Measurements from ENCODE around the gene WAPL. TPM values are rescaled to one million over a fixed set of nuclear protein-coding genes. Genes with fewer than 3 reads are reported as not detected.

WAPL gene
- total and polyA plus RNA-seq, 10 of the 15 experiments (the other 5 are each of a cell fraction or from before 2014, with no cell fraction given) = 15.7 to 45.8 (median 29.0) TPM

- TF ChIP-seq, protein P1, sequence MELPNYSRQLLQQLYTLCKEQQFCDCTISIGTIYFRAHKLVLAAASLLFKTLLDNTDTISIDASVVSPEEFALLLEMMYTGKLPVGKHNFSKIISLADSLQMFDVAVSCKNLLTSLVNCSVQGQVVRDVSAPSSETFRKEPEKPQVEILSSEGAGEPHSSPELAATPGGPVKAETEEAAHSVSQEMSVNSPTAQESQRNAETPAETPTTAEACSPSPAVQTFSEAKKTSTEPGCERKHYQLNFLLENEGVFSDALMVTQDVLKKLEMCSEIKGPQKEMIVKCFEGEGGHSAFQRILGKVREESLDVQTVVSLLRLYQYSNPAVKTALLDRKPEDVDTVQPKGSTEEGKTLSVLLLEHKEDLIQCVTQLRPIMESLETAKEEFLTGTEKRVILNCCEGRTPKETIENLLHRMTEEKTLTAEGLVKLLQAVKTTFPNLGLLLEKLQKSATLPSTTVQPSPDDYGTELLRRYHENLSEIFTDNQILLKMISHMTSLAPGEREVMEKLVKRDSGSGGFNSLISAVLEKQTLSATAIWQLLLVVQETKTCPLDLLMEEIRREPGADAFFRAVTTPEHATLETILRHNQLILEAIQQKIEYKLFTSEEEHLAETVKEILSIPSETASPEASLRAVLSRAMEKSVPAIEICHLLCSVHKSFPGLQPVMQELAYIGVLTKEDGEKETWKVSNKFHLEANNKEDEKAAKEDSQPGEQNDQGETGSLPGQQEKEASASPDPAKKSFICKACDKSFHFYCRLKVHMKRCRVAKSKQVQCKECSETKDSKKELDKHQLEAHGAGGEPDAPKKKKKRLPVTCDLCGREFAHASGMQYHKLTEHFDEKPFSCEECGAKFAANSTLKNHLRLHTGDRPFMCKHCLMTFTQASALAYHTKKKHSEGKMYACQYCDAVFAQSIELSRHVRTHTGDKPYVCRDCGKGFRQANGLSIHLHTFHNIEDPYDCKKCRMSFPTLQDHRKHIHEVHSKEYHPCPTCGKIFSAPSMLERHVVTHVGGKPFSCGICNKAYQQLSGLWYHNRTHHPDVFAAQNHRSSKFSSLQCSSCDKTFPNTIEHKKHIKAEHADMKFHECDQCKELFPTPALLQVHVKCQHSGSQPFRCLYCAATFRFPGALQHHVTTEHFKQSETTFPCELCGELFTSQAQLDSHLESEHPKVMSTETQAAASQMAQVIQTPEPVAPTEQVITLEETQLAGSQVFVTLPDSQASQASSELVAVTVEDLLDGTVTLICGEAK (IDR thresholded peaks at IDR 0.05; ENCODE audit: borderline replicate concordance) = no peak
- no peak for TF ChIP-seq HCFC1 (IDR thresholded peaks at IDR 0.05; ENCODE audit: low read length)
These were observed 41.0 kb downstream of the WAPL start (continued) for GRCh38 chr10:86480571-86480970.

- ATAC-seq (no peak), DNase-seq (ENCODE audit: low read depth, low spot score) (no peak), FAIRE-seq (no peak)
- 59% methylated on average over 3 of the region's 3 CpGs for WGBS (ENCODE audit: insufficient coverage, insufficient replicate concordance, low lambda C conversion rate, missing lambda C conversion rate)
- in situ Hi-C loops (cut with MboI) (no loop called here), intact Hi-C loops (cut with micrococcal nuclease; ENCODE audit: unreplicated experiment) (loop anchor here (10.0 kb wide), 1 partner anchor 113 kb away; no protein-coding TSS in a partner anchor)
- Histone ChIP-seq H2AFZ (ENCODE audit: control insufficient read depth, low read depth, low read length) (no peak overlapping the region), H3K36me3 (ENCODE audit: control insufficient read depth in 2 of 2, insufficient read depth in 2 of 2, low read length in 1 of 2) (peaks cover 0 to 16% of the 10 kb centered on the region in 2 experiments), H3K9me3 (replicated peaks; ENCODE audit: control insufficient read depth, insufficient read depth, low read length) (no peaks in the 10 kb centered on the region), H3K27me3 (replicated peaks in 1 of 2; ENCODE audit: control insufficient read depth in 2 of 2, insufficient read depth in 2 of 2, low read length in 1 of 2) (no peaks in the 10 kb centered on the region), H3K4me1 (ENCODE audit: control insufficient read depth, insufficient read depth, low read length) (no peaks in the 10 kb centered on the region), H4K20me1 (ENCODE audit: control insufficient read depth, insufficient read depth) (no peaks in the 10 kb centered on the region), H3K79me2 (ENCODE audit: control insufficient read depth, insufficient read depth, low read length) (no peaks in the 10 kb centered on the region; the same call in 1 of the 2 replicates), H3K4me3 (no peak overlapping the region), H3K4me2 (ENCODE audit: control insufficient read depth, insufficient read depth) (no peak overlapping the region), H3K9ac (ENCODE audit: control insufficient read depth, insufficient read depth, low read length) (no peak overlapping the region), H3K27ac (ENCODE audit: control insufficient read depth, insufficient read depth) (no peak overlapping the region)
- ChIA-PET POLR2A (no interaction called here), CTCF (interaction anchor here (2.0 to 2.6 kb wide), 2 partner anchors 13 to 113 kb away, joined by 8 read pairs; no protein-coding TSS in a partner anchor), SMC1A (ENCODE audit: uncharacterized antibody, unreplicated experiment) (interaction anchor here (1.5 to 1.6 kb wide), 2 partner anchors 12 to 72 kb away, joined by 3 to 4 read pairs; no protein-coding TSS in a partner anchor), RAD21 (ENCODE audit: unreplicated experiment) (interaction anchor here (1.6 kb wide), 1 partner anchor 18 kb away, joined by 3 read pairs; no protein-coding TSS in a partner anchor)
- BruUV-seq (replicated peaks) = no TSS peak
- TF ChIP-seq SMAD5 (IDR thresholded peaks at IDR 0.05; ENCODE audit: low read depth) = no peak
- TF ChIP-seq CREB1 (IDR thresholded peaks at IDR 0.05; ENCODE audit: low read depth) = no peak
- TF ChIP-seq, protein P2, sequence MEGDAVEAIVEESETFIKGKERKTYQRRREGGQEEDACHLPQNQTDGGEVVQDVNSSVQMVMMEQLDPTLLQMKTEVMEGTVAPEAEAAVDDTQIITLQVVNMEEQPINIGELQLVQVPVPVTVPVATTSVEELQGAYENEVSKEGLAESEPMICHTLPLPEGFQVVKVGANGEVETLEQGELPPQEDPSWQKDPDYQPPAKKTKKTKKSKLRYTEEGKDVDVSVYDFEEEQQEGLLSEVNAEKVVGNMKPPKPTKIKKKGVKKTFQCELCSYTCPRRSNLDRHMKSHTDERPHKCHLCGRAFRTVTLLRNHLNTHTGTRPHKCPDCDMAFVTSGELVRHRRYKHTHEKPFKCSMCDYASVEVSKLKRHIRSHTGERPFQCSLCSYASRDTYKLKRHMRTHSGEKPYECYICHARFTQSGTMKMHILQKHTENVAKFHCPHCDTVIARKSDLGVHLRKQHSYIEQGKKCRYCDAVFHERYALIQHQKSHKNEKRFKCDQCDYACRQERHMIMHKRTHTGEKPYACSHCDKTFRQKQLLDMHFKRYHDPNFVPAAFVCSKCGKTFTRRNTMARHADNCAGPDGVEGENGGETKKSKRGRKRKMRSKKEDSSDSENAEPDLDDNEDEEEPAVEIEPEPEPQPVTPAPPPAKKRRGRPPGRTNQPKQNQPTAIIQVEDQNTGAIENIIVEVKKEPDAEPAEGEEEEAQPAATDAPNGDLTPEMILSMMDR (IDR thresholded peaks at IDR 0.05 in 2 of 3, conservative IDR thresholded peaks at IDR 0.05 in 1 of 3; ENCODE audit: control insufficient read depth in 2 of 3, extremely low read depth in 1 of 3, insufficient read depth in 1 of 3, low read depth in 3 of 3, low read length in 3 of 3) = no peak
- no peak for TF ChIP-seq BCLAF1 (IDR thresholded peaks at IDR 0.05)
- no peak for TF ChIP-seq MEF2A (IDR thresholded peaks at IDR 0.05; ENCODE audit: insufficient read depth, low read depth, low read length)
- TF ChIP-seq RFX5 (IDR thresholded peaks at IDR 0.05; ENCODE audit: low read depth, low read length) = no peak
- no peak for TF ChIP-seq RELA (IDR thresholded peaks at IDR 0.05; ENCODE audit: borderline replicate concordance, partially characterized antibody)
- no peak for TF ChIP-seq POLR2AphosphoS5 (IDR thresholded peaks at IDR 0.05; ENCODE audit: low read length)
- TF ChIP-seq BHLHE40 (IDR thresholded peaks at IDR 0.05; ENCODE audit: borderline replicate concordance in 1 of 2, low read depth in 2 of 2, low read length in 1 of 2) = no peak
- TF ChIP-seq WRNIP1 (IDR thresholded peaks at IDR 0.05; ENCODE audit: borderline replicate concordance, low read depth, low read length) = no peak
- no peak for TF ChIP-seq IKZF1 (conservative IDR thresholded peaks at IDR 0.05)
These were observed 49.5 kb downstream of the WAPL start for GRCh38 chr10:86472061-86472460.
